Measurements from ENCODE around the gene TULP4.

TULP4 gene

GRCh38 chr6:158370805-158371204 lies 58.5 kb downstream of the TULP4 start:
- no peak overlapping the region for H3K9ac ChIP-seq (ENCODE audit: low read depth, low read length, poor library complexity, severe bottlenecking)
- no peaks in the 10 kb centered on the region for H4K20me1 ChIP-seq (ENCODE audit: insufficient read depth, low read length, poor library complexity, severe bottlenecking)

GRCh38 chr6:158371261-158371660 lies 59.0 kb downstream of the TULP4 start:
- no peaks in the 10 kb centered on the region for H3K9me3 ChIP-seq (ENCODE audit: insufficient read depth, low read depth, low read length)
- H3K9ac ChIP-seq (ENCODE audit: low read depth, low read length, poor library complexity, severe bottlenecking) = no peak overlapping the region
- no peaks in the 10 kb centered on the region for H3K4me1 ChIP-seq (ENCODE audit: insufficient read depth, low read length, poor library complexity, severe bottlenecking)
- no peaks in the 10 kb centered on the region for H3K27me3 ChIP-seq (ENCODE audit: insufficient read depth, low read length, poor library complexity, severe bottlenecking)
- H2AFZ ChIP-seq (ENCODE audit: low read length) = no peak overlapping the region
- H3K9me2 ChIP-seq (replicated peaks; ENCODE audit: low read depth, low read length) = no peaks in the 10 kb centered on the region
- no peak overlapping the region for H3K4me3 ChIP-seq (ENCODE audit: low read length, poor library complexity, severe bottlenecking)
- H4K20me1 ChIP-seq (ENCODE audit: insufficient read depth, low read length, poor library complexity, severe bottlenecking) = no peaks in the 10 kb centered on the region
- H3K79me2 ChIP-seq (ENCODE audit: insufficient read depth, low read length) = no peaks in the 10 kb centered on the region
- H3K36me3 ChIP-seq (ENCODE audit: insufficient read depth, low read length) = no peaks in the 10 kb centered on the region
- no peaks in the 10 kb centered on the region for H3F3A ChIP-seq (ENCODE audit: low read depth)
- H3K4me2 ChIP-seq (ENCODE audit: low read depth, low read length, poor library complexity, severe bottlenecking) = no peak overlapping the region
- TF ChIP-seq EZH2phosphoT487 (IDR thresholded peaks at IDR 0.05; ENCODE audit: borderline replicate concordance) (no peak), CTCF (conservative IDR thresholded peaks at IDR 0.05; ENCODE audit: low read length) (no peak)

More at GRCh38 chr6:158370805-158371204, 58.5 kb downstream of the TULP4 start:
- Histone ChIP-seq H3K9me2 (replicated peaks; ENCODE audit: low read depth, low read length) (no peaks in the 10 kb centered on the region), H3K27me3 (ENCODE audit: insufficient read depth, low read length, poor library complexity, severe bottlenecking) (no peaks in the 10 kb centered on the region), H3F3A (ENCODE audit: low read depth) (no peaks in the 10 kb centered on the region), H2AFZ (ENCODE audit: low read length) (no peak overlapping the region), H3K79me2 (ENCODE audit: insufficient read depth, low read length) (no peaks in the 10 kb centered on the region), H3K4me3 (ENCODE audit: low read length, poor library complexity, severe bottlenecking) (no peak overlapping the region), H3K36me3 (ENCODE audit: insufficient read depth, low read length) (no peaks in the 10 kb centered on the region), H3K4me1 (ENCODE audit: insufficient read depth, low read length, poor library complexity, severe bottlenecking) (no peaks in the 10 kb centered on the region), H3K4me2 (ENCODE audit: low read depth, low read length, poor library complexity, severe bottlenecking) (no peak overlapping the region), H3K9me3 (ENCODE audit: insufficient read depth, low read depth, low read length) (no peaks in the 10 kb centered on the region)
- TF ChIP-seq EZH2phosphoT487 (IDR thresholded peaks at IDR 0.05; ENCODE audit: borderline replicate concordance) (no peak), CTCF (conservative IDR thresholded peaks at IDR 0.05; ENCODE audit: low read length) (no peak)

- Histone ChIP-seq H2AFZ (ENCODE audit: low read length) (no peak overlapping the region), H3K27me3 (ENCODE audit: insufficient read depth, low read length, poor library complexity, severe bottlenecking) (no peaks in the 10 kb centered on the region), H3K9me3 (ENCODE audit: insufficient read depth, low read depth, low read length) (no peaks in the 10 kb centered on the region), H3K4me3 (ENCODE audit: low read length, poor library complexity, severe bottlenecking) (no peak overlapping the region), H3K9me2 (replicated peaks; ENCODE audit: low read depth, low read length) (no peaks in the 10 kb centered on the region), H3F3A (ENCODE audit: low read depth) (no peaks in the 10 kb centered on the region), H3K79me2 (ENCODE audit: insufficient read depth, low read length) (no peaks in the 10 kb centered on the region), H4K20me1 (ENCODE audit: insufficient read depth, low read length, poor library complexity, severe bottlenecking) (no peaks in the 10 kb centered on the region), H3K4me2 (ENCODE audit: low read depth, low read length, poor library complexity, severe bottlenecking) (no peak overlapping the region), H3K9ac (ENCODE audit: low read depth, low read length, poor library complexity, severe bottlenecking) (no peak overlapping the region), H3K4me1 (ENCODE audit: insufficient read depth, low read length, poor library complexity, severe bottlenecking) (no peaks in the 10 kb centered on the region), H3K36me3 (ENCODE audit: insufficient read depth, low read length) (no peaks in the 10 kb centered on the region)
- no peak for TF ChIP-seq CTCF (conservative IDR thresholded peaks at IDR 0.05; ENCODE audit: low read length)
- TF ChIP-seq EZH2phosphoT487 (IDR thresholded peaks at IDR 0.05; ENCODE audit: borderline replicate concordance) = no peak
These were observed 60.3 kb downstream of the TULP4 start for GRCh38 chr6:158372574-158372973.

All from Loucy (cell line).